Calu3 (cell line): ENCODE results near the gene PFN4. TPM values are rescaled to one million over a fixed set of nuclear protein-coding genes. Genes with fewer than 3 reads are reported as not detected.
A peak's percentile ranks its signal among the peaks of the same experiment; 100 is the strongest.

Experiments
- BruUV-seq: library from RNA; stranded (reverse); fragments of 400-500 nt; replicated peaks from 2 replicates; lab custom pipeline; 2021; lab: Mats Ljungman, UMichigan
- CTCF ChIA-PET: fragments of 300-600 bp; sonication (Branson Sonifier 250); formaldehyde crosslinking; loops from one replicate; lab custom pipeline; 2022; ENCODE audit warnings: antibody characterized with exemption; lab: Charles Lee
- DNase-seq: peaks from one replicate; pipeline ENCODE4 v3.0.0; 2022
- H3K27ac Mint-ChIP-seq: one replicate; pipeline ENCODE4 v1.8.0; 2022; ENCODE audit warnings: mixed read lengths; ENCODE audit not compliant: unreplicated experiment
- H3K27me3 Mint-ChIP-seq: one replicate; pipeline ENCODE4 v1.8.0; 2022; ENCODE audit warnings: mixed read lengths; ENCODE audit not compliant: unreplicated experiment
- H3K36me3 Mint-ChIP-seq: one replicate; pipeline ENCODE4 v1.8.0; 2022; ENCODE audit warnings: mild to moderate bottlenecking, moderate library complexity, mixed read lengths; ENCODE audit not compliant: insufficient read depth, unreplicated experiment
- H3K4me1 Mint-ChIP-seq: one replicate; pipeline ENCODE4 v1.8.0; 2022; ENCODE audit warnings: mild to moderate bottlenecking, low read depth, mixed read lengths; ENCODE audit not compliant: unreplicated experiment
- H3K4me3 Mint-ChIP-seq: one replicate; pipeline ENCODE4 v1.8.0; 2022; ENCODE audit warnings: mild to moderate bottlenecking, low read depth, moderate library complexity, mixed read lengths; ENCODE audit not compliant: unreplicated experiment
- H3K9me3 Mint-ChIP-seq: one replicate; pipeline ENCODE4 v1.8.0; 2022; ENCODE audit warnings: low read depth, mixed read lengths; ENCODE audit not compliant: unreplicated experiment
- intact Hi-C: fragments of 100-400 bp; cut with micrococcal nuclease; formaldehyde crosslinking; loops from one replicate; pipeline ENCODE4 v1.10.0; 2022; ENCODE audit not compliant: unreplicated experiment
- total RNA-seq: library from RNA; stranded (reverse); gene quantifications from 2 replicates; pipeline ENCODE4 v1.2.3, GENCODE V29; 2022
- TF ChIP-seq, protein P1 (sequence below): fragments of 200-600 bp; IDR thresholded peaks from one replicate; pipeline ENCODE4 v1.8.0; 2022; ENCODE audit warnings: antibody characterized with exemption; ENCODE audit not compliant: unreplicated experiment

PFN4 gene
- total RNA-seq, 1 experiment from 2014 or later = 0.64 TPM

GRCh38 chr2:24132543-24132942 is 9.4 kb upstream of the PFN4 start:
- CTCF ChIA-PET = no interaction called here
- H3K4me3 Mint-ChIP-seq = no peak overlapping the region
- TF ChIP-seq, protein P1, sequence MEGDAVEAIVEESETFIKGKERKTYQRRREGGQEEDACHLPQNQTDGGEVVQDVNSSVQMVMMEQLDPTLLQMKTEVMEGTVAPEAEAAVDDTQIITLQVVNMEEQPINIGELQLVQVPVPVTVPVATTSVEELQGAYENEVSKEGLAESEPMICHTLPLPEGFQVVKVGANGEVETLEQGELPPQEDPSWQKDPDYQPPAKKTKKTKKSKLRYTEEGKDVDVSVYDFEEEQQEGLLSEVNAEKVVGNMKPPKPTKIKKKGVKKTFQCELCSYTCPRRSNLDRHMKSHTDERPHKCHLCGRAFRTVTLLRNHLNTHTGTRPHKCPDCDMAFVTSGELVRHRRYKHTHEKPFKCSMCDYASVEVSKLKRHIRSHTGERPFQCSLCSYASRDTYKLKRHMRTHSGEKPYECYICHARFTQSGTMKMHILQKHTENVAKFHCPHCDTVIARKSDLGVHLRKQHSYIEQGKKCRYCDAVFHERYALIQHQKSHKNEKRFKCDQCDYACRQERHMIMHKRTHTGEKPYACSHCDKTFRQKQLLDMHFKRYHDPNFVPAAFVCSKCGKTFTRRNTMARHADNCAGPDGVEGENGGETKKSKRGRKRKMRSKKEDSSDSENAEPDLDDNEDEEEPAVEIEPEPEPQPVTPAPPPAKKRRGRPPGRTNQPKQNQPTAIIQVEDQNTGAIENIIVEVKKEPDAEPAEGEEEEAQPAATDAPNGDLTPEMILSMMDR = no peak

DNA sequence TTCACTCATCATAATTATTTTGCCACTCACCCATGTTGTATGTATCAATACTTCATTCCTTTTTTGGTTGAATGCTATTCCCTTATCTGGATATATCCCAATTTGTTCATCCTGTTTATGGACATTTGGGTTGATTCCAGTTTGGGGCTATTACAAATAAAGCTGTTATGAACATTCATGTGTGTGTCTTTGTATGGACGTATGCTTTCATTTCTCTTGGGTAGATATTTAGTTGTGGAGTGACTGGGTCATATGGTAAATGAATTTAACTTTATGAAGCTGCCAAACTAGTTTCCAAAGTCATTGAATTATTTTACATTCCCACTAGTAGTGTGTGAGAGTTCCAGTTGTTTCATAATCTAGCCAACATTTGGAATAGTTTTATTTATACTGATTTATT is 2.8 kb upstream of the PFN4 start:
- TF ChIP-seq, protein P1 = no peak
- Mint-ChIP-seq H3K27ac (no peak overlapping the region), H3K4me1 (peaks cover 13% of the 10 kb centered on the region), H3K27me3 (no peaks in the 10 kb centered on the region), H3K36me3 (peaks cover 20% of the 10 kb centered on the region), H3K4me3 (no peak overlapping the region), H3K9me3 (no peaks in the 10 kb centered on the region)
- no peak for DNase-seq
- BruUV-seq = no TSS peak
- CTCF ChIA-PET = interaction anchor here (0.7 kb wide), 1 partner anchor 451 kb away, joined by 6 read pairs; no protein-coding TSS in a partner anchor
- intact Hi-C loops = no loop called here

More at GRCh38 chr2:24132543-24132942, 9.4 kb upstream of the PFN4 start:
- BruUV-seq = no TSS peak
- no peak for DNase-seq
- intact Hi-C loops = no loop called here
- Mint-ChIP-seq H3K27me3 (no peaks in the 10 kb centered on the region), H3K9me3 (no peaks in the 10 kb centered on the region), H3K36me3 (no peaks in the 10 kb centered on the region), H3K4me1 (no peaks in the 10 kb centered on the region), H3K27ac (no peak overlapping the region)

DNA sequence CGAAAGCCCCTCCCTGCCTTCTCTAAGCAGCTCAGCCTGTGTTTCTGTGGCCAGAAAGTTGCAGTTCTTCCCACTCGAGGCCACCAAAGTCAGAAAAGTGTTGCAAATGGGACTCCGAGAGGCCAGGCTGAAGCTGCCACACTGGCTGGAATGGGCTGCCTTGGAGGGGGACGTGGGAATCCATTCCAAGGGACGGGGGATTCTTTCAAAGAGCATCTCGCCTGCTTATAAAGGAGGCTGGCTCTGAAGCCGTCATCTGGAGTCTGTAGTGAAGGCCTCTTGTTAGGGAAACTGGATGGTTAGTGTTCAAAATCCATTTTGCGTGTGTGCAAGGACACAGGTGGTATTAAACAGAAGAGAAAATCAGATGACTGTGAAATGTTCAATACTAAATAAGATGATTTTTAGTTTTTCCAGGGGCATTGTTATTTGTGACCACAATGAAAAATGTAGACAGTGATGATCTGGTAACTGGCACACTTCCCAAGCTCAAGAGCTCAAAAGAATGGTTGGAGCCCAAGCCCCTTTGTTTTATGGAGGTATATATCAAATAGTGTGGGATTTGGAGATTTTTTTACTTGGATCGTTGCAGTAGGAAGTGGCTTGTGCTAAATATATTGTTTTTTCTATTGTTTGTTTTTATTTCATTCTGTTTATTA is 917 bp upstream of the PFN4 start:
- no peaks in the 10 kb centered on the region for H3K27me3 Mint-ChIP-seq
- intact Hi-C loops = no loop called here
- H3K4me1 Mint-ChIP-seq = peaks cover 13% of the 10 kb centered on the region
- peak overlapping the region; percentile 79 for H3K27ac Mint-ChIP-seq
- BruUV-seq = TSS peak; percentile 31
- TF ChIP-seq, protein P1 = no peak
- H3K36me3 Mint-ChIP-seq = peaks cover 20% of the 10 kb centered on the region
- DNase-seq = no peak
- CTCF ChIA-PET = interaction anchor here (1.5 kb wide), 1 partner anchor 40 kb away, joined by 5 read pairs; the partner anchor contains the start of gene TP53I3
- peak overlapping the region; percentile 88 for H3K4me3 Mint-ChIP-seq
- H3K9me3 Mint-ChIP-seq = no peaks in the 10 kb centered on the region

GRCh38 chr2:24122366-24123194 is 554 bp downstream of the PFN4 start:
- CTCF ChIA-PET = interaction anchor here (0.8 to 1.5 kb wide), 2 partner anchors 38 to 39 kb away, joined by 4 to 5 read pairs; partner anchors contain the start of gene TP53I3
- intact Hi-C loops = no loop called here

More at GRCh38 chr2:24122366-24123194, 554 bp downstream of the PFN4 start:
- DNase-seq = no peak
- H3K27me3 Mint-ChIP-seq = no peaks in the 10 kb centered on the region
- H3K4me3 Mint-ChIP-seq = peak overlapping the region; percentile 88
- H3K27ac Mint-ChIP-seq = peak overlapping the region; percentile 73
- peaks cover 13% of the 10 kb centered on the region for H3K4me1 Mint-ChIP-seq
- BruUV-seq = TSS peak; percentile 72
- no peaks in the 10 kb centered on the region for H3K9me3 Mint-ChIP-seq
- H3K36me3 Mint-ChIP-seq = peaks cover 20% of the 10 kb centered on the region
- TF ChIP-seq, protein P1 = no peak
